NCI-H2227 (cell line): ENCODE results near the gene RALY.
"Not testable (repeated sequence)": the region's sequence is repeated elsewhere in the genome, so short reads cannot be mapped to it uniquely, and the experiment has no call there.

Experiments used
- DNase-seq: peaks from one replicate; lab custom pipeline; 2025; ENCODE audit not compliant: unreplicated experiment; lab: John Stamatoyannopoulos, UW

Gene RALY

DNA sequence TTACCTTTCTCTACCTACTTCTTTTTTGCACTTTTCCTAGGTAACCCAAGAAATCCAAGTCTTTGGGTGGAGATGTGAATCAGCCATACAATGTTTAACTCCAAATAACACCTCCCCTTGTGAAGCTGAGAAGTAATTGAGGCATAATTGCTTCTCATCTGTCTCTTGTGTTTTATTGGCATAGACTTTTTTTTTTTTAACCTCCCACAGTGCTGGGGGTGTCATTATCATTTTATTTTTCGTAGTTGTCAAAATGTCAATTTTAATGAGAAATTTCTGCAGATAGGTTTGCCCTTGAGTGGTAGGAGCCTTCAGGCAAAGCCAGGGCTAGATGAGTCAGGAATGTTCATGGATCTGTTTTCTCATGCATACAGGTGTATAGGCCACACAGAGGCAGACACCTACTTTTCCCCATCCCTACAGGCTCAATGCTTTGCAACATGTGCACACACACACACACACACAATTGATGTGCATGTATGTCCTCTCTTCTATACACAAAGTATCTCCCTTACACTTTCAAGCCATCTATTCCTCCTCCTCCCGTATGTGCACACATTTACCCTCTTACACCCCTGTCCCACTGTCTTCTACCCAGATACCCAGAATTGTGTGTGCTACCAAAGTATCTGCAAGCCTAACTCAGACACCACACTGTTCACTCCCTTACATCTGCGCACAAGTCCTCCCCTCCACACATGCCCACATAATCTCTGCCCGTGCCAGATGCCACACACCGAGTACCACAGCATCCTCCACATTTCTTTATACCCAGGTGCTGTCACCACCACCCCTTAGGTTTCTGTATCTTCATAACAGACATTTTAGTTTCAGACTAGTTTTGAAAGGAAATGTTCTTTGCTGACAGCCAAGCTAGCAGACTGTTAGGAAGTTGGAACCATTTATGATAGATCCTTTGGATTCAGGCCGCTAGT is 22.0 kb downstream of the RALY start:
- DNase-seq = no peak

- DNase-seq = no peak
Measured at GRCh38 chr20:34016736-34017135, 23.0 kb downstream of the RALY start.

GRCh38 chr20:34017610-34018009 is 23.9 kb downstream of the RALY start:
- DNase-seq = no peak

DNA sequence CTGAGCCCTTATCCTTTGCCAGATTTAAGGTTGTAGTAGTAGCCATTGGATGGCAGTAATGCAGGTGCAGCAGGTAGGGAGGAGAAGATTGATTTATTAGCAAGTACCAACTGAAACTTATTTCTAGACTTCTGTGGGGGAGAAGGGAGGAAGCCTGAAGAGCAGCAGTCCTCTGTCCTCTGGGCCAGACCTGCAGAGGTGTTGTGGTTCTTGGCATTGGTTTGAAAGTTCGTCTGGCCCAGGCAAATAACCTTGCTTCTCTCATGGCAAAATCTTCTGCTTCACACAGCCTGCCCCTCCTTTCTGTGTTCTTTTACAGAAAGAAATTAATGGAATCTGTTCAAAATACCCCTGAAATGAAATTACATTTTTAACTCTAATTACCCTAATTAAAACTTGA is 24.5 kb downstream of the RALY start:
- no peak for DNase-seq

- DNase-seq = peak; percentile 37
Measured at GRCh38 chr20:34022151-34022838, 28.6 kb downstream of the RALY start.

- no peak for DNase-seq
Measured at GRCh38 chr20:34022839-34023234, 29.1 kb downstream of the RALY start.

DNA sequence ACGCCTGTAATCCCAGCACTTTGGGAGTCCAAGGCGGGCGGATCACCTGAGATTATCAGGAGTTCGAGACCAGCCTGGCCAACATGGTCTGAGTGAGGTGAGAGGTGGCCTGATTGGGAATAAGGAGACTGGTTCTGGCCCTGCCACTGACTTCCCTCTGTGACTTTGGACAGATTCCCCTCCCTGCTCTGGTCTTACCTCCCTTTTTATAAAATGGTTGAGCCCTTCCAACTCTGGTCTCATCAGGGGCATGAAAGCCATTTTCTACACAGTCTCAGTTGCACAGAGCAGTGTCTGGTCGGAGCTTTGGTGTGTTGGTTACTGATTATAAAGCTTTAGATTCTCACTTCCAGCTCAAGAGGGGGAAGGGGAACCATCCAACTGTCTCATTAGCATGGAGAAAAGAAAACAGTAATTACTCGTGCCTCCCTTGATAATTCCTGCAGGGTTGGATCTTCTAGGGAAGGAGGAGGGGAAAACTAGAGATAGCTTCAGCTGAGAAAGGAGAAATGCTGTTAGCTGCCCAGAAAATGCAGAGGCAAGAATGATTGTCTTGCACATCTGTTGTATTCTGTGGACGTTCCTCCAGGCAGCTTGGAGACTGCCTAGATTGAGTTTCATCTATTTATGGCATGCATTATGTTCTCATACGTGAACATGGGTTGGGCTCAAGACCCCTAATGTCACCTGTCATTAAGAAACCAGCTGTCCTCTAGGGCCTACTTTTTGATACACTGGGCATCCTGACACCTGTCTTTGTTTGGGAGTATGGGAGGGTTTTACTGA is 30.4 kb downstream of the RALY start:
- no peak for DNase-seq

GRCh38 chr20:34024723-34025351 is 31.1 kb downstream of the RALY start:
- no peak for DNase-seq

- not testable (repeated sequence) for DNase-seq
Measured at GRCh38 chr20:34028013-34028412, 34.3 kb downstream of the RALY start.

DNA sequence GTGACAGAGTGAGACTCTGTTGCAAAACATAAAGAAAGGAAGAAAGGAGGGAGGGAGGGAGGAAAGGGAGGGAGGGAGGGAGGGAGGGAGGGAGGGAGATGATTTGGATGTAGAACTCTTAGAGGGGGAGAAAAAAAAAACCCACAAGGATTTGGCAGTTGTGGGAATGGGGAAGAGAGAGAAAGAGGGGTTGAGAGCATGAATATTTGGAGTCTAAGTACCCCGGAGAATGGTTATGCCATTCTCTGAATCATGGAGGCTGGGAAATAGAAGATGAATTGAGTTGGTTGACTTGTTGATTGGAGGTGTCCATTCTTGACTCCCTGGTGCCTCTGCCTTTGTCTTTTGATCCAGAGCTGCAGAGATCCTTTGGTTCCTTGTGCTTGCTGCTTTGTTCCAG is 35.7 kb downstream of the RALY start:
- DNase-seq = no peak

DNA sequence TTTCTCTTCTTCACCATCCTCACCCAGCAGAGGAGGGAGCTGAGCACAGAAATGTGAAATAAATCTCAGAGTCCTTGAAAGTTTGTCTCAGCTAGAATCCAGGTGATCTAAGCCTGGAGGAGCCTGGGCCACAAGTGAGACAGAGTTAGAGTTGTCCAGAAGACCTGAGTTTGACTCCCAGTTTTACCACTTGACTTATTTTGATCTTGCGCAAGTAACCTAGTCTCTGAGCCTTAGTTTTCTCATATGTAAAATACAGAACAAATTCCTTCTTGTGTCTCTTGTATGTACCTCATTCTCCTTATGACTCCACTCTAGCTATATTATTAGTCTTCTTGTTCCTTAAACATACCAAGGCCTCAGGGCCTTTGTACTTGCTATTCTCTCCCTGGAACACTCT is 36.7 kb downstream of the RALY start:
- no peak for DNase-seq

DNA sequence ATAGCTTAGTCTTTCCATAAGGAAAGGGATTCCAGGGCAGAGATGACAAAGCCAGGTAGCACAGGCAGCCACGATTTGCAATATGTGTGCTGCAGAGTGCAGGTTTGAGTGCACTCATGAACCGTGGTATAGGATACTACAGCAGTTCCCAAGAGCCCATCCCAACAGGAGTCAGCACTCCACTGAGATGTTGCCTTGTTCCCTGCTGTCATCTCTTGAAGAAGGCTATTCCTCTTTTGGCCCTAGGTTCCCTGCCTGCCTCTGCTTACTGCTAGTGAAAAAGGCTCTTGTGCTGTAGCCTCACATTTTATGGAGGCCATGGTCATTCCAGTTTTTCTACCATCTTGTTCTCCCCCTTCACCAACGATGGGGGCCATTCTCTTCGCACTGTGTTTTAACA is 40.2 kb downstream of the RALY start:
- DNase-seq = no peak

GRCh38 chr20:34037121-34037520 is 43.4 kb downstream of the RALY start:
- DNase-seq = no peak

GRCh38 chr20:34037767-34038166 is 44.1 kb downstream of the RALY start:
- DNase-seq = no peak

GRCh38 chr20:34040300-34040995 is 46.7 kb downstream of the RALY start:
- no peak for DNase-seq

GRCh38 chr20:34041226-34041625 is 47.5 kb downstream of the RALY start:
- DNase-seq = no peak

DNA sequence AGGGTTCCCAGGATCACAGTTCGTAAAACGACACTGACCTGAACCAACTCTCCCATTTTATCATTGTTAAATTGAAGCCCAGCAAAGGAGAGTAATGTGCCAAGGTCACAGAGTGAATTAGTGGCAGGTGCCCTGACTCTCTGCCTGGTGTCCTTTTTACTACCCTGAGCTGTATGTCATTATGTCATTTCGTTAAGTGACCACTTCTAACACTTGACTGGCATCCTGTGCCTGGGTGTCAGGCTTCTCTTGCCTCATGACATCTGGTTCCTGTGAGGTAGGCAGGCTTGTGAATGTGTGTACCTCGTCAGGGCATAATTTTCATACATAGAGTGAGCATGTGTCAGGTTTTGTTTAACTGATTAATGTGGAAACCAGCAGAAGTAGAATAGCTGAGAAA is 48.6 kb downstream of the RALY start:
- peak; percentile 48 for DNase-seq

- no peak for DNase-seq
Measured at GRCh38 chr20:34043025-34043424, 49.3 kb downstream of the RALY start.

- no peak for DNase-seq
Measured at GRCh38 chr20:34045294-34045693, 51.6 kb downstream of the RALY start.

- DNase-seq = no peak
Measured at GRCh38 chr20:34045930-34046725, 52.4 kb downstream of the RALY start.
